ENCODE results near the gene RGS7.

DNA sequence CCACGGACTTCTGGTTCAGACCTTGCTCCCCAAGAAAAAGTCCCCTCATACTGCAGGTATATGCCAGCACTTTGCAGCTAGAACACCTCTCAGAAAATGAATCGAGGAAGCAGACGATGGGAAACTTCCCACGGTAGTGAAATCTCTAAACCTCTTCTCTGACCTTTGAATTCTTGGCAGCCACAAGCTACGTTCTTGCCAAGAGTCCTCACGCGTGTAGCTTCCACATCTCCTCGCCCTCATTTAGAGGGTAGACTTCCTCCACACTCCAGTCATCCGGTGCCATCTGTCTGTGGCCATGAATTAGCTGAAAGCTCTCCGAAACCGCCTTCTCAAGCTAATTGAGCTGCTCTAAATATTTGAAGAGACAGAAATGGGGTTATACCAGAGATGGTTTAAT is 127.8 kb downstream of the RGS7 start:
- no peak for TF ChIP-seq POLR2A (IDR thresholded peaks at IDR 0.05; ENCODE audit: low read depth)
- TF ChIP-seq, protein P1, sequence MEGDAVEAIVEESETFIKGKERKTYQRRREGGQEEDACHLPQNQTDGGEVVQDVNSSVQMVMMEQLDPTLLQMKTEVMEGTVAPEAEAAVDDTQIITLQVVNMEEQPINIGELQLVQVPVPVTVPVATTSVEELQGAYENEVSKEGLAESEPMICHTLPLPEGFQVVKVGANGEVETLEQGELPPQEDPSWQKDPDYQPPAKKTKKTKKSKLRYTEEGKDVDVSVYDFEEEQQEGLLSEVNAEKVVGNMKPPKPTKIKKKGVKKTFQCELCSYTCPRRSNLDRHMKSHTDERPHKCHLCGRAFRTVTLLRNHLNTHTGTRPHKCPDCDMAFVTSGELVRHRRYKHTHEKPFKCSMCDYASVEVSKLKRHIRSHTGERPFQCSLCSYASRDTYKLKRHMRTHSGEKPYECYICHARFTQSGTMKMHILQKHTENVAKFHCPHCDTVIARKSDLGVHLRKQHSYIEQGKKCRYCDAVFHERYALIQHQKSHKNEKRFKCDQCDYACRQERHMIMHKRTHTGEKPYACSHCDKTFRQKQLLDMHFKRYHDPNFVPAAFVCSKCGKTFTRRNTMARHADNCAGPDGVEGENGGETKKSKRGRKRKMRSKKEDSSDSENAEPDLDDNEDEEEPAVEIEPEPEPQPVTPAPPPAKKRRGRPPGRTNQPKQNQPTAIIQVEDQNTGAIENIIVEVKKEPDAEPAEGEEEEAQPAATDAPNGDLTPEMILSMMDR (IDR thresholded peaks at IDR 0.05), result no peak
- TF ChIP-seq POLR2AphosphoS5 (IDR thresholded peaks at IDR 0.05), result no peak
- TF ChIP-seq EP300 (IDR thresholded peaks at IDR 0.05), result no peak

All from esophagus muscularis mucosa (tissue), 4 donors.